ENCODE data around the gene GAL3ST3.
"Not testable (repeated sequence)": the region's sequence is repeated elsewhere in the genome, so short reads cannot be mapped to it uniquely, and the experiment has no call there.

GAL3ST3 gene

DNA sequence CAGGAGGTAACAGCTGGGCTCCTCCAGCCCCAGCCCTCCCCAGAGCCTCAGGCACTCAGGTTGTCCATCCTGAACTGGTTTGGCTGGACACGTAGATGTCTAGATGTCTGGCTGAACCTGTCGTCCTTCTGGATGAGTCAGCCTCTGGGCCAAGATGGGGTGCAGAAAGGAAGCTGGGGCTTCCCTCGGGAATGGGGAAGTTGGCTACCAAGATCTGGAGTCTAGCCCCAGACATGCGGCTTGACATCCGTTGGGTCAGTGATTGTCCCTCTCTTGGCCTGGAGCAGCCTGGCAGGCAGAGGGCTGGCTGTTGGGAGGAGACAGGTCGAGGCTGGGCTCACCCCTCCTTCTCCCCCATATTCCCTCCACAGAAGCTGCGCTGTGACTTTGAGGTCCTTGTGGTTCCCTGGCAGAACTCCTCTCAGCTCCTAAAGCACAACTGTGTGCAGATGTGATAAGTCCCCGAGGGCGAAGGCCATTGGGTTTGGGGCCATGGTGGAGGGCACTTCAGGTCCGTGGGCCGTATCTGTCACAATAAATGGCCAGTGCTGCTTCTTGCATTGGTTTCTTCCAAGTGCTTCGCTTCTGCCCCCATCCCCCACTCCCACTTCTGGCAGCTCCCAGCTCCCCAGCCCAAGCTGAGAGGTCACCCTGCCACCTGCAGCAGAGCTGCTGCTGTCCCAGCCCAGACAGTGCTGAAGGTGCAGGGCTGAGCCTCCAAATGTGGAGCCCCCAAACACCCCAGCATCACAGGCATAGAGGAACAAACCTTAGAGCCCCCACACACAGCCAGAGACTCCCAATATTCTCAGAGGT, 35.8 kb downstream of the GAL3ST3 start:
- no peak for DNase-seq (ENCODE audit: low read depth in 3 of 3)

DNA sequence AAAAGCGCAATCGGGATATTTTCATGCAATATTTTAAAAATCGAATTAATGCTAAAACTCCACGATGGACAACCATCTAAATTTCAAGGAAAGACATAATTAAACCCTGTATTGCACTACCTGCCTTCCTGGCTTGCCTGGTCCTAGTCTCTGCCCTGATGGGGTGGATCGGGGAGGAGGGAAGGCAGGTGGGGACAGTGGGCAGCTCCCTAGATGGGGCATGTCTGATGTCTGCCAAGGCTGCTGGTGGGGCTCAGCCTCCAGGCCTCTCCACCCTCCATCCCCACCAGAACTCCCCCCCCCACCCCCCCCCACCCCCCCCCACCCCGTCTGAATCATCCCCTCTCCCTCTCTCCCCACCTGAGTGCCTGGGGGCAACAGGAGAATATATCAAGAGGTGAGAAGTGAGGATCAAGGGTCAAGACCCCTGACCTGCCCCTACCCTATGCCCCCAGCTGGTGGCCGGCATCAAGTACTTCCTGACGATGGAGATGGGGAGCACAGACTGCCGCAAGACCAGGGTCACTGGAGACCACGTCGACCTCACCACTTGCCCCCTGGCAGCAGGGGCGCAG, 36.5 kb downstream of the GAL3ST3 start:
- no peak for DNase-seq (ENCODE audit: low read depth in 3 of 3)

DNA sequence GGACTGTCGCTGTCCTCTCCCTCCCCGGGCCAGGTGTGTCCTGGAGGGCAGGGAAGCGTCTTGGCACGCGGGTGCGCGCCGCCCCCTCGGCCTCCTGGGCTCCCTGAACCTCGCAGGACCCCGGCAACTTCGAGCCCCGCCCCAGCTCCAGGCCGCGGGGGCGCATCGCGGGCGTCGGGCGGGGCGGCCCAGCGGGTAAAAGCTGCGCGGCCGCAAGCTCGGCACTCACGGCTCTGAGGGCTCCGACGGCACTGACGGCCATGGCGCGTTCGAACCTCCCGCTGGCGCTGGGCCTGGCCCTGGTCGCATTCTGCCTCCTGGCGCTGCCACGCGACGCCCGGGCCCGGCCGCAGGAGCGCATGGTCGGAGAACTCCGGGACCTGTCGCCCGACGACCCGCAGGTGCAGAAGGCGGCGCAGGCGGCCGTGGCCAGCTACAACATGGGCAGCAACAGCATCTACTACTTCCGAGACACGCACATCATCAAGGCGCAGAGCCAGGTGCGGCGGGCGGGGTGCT, 37.1 kb downstream of the GAL3ST3 start, which contains the start of gene CST6:
Gene CST6 (plus strand): TSS at position 224 of the 519 bp plus-strand sequence. CDS start 37 bp downstream, at position 261.
- no peak for DNase-seq (ENCODE audit: low read depth in 3 of 3)

DNA sequence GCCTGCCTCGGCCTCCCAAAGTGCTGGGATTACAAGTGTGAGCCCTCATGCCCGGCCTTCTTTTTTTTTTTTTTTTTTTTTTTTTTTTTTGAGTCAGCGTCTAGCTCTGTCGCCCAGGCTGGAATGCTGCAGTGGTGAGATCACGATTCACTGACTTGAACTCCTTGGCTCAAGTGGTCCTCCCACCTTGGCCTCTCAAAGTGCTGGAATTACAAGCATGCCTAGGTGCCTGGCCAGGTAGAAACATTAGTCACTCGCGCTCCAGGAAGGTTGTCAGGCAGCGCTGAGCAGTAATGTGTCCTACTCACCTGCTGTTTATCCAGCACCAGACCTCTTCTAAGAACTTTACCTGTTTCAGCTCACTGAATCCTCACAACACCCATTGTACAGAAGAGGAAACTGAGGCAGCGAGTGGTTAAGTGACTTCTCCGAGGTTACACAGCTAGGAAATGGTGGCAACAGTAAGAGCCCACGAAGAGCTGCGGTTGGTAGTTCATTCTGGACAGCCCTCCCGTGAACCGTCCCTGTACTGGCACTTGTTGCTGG, 37.6 kb downstream of the GAL3ST3 start:
- DNase-seq (ENCODE audit: low read depth in 3 of 3), result no peak

DNA sequence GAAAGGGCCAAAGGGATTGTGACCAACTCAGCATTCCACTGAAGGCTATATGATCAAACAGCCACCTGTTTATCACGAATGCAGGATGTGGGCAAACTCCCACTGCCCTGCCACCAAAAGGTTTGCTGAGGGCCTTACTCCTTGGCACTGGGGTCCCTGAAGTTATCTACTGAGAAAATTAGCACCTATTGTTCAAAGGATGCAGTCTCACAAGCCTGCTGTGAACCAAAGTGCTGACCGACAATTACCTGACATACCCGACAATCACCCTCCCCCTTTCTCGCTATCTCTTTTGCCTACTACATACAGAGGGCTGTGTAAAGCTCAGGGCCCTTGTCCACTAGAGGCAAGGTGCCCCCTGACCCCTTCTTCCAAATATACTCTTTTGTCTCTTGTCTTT, 38.9 kb downstream of the GAL3ST3 start:
- not testable (repeated sequence) for DNase-seq (ENCODE audit: low read depth in 3 of 3)

DNA sequence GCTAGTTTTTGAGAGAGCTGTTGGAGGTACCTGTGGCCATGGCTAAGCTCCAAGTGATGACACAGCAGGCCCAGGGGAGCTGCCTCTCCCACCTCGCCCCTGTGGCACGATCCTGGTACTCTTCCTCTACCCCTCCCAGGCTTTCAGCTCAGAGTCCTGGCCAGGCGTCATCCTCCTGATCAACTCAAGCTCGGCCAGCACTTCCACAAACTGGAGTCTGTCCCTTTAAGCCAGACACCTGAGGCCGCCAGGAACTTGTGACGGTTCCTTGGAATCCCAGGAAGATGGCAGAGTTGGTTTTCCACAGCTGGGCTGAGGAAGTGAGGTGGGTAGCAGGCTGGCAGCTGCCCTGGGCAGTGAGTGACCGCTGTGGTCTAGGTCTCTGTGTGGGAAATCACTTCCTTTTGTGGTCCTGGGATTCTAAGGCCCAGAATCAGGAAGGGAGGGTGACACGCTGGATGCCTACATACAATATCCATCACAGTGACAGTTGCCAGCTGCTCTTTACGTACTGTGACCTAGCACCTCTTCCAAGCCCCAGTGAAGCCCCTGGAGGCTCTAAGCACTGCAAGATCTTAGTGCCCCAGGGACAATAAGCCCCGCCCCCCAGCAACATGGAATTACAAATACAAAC, 40.4 kb downstream of the GAL3ST3 start:
- DNase-seq (ENCODE audit: low read depth in 3 of 3), result no peak

DNA sequence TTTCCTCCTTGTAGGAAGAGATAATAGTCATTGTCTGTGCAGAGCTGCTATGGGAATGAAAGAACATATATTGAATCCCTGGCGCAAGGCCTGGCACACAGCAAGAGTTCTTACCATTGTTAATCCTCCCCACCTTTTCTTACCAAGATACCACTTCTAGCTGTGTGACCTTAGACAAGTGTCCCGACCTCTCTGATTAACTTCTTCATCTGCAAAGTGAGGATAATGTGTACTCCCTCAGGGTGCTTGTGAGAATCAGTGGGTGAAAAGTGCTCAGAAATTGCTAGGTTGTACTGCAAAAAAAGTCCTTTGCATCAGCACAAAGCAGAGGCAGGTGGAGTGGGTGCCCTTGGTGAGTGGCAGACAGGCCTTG, 40.9 kb downstream of the GAL3ST3 start:
- no peak for DNase-seq (ENCODE audit: low read depth in 3 of 3)

DNA sequence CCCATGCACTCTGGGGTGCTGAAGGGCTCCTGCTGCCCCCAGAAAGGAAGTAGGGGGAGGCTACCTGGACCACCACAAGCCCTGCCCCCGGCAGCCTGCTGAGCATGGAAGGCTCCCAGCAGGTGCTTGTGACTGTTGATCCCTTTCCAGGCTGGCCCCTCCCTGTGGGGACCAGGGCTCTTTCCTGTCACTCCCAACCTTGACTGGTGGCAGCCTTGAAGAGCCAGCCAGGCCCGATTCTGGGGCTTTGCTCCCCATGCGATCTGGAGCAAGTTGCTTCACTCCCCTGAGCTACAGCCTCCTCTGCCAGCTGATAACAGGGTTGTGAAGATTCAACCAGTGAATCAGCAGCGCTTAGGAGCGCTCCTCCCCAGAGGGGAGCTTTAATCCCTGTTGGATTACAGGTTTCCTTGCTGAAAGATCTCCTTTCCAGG, 41.7 kb downstream of the GAL3ST3 start:
- DNase-seq (ENCODE audit: low read depth in 3 of 3), result no peak

DNA sequence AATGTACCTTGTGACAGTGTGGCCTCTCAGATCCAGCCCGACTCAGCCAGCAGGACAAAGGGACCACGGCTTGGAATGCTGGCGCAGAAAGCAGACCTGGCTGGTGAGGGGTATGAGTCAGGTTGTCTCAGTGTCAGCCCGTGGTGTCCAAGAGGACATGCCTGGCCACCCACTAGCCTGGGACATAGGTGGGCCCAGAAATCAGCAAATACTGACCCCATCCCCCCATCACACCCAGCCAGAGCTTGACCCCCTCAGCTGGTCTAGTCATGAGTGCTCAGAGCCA, 42.1 kb downstream of the GAL3ST3 start:
- DNase-seq (ENCODE audit: low read depth in 3 of 3), result no peak

DNA sequence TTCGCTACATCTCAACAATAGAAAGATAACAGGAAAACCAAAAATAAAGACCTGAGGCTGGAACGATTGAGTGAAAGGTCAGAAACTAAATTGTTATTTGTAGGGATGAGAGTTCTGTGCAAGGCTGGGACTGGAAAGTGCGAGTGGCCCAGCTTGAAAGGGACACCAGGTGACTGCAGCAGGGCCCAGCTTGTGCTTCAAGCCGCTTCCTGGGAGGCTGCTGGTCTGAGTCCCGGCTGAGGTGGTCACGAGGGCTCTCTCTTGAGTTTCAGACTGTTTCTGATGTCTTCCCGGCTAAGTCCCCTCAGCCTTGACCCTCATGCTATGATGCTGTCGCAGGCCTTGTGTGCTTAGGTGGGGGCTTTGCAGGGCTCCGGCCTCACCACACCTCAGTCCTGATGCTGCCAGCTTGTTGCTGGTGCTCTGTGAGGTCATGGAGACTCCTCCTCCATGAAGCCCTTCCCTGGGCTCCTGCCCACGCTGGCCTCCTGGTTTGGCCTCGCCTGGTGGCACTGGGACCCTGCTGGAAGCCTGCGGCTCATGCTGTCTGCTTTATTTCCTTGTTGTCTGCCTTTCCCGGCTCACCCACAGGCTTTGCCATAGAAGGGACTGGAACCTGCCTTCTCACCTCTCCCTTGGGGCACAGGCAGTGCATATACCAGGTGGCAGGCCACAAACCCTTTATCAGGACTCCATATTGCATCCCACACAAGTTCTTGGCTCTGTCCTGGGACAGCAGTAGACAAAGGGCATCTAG, 42.6 kb downstream of the GAL3ST3 start:
- no peak for DNase-seq (ENCODE audit: low read depth in 3 of 3)

DNA sequence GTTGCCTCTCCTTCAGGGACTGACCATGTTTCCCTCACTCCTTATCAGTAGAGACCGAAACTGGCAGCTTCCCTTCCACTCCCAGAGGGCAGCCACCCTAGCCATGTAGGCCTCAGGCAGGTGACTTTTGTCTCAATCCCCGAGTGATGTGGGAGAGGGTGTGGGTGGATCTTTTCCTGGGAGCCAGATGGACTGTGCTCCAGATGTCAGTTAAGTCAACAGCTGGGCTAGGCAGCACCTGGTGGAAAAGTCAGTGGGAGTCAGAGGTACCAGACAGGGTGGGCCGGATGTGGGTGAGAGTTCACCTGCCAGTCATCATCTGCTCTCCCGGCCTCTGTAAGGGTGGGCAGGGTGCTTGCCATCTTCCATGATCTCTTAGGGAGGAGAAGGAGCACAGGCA, 44.8 kb downstream of the GAL3ST3 start:
- DNase-seq (ENCODE audit: low read depth in 3 of 3), result no peak

DNA sequence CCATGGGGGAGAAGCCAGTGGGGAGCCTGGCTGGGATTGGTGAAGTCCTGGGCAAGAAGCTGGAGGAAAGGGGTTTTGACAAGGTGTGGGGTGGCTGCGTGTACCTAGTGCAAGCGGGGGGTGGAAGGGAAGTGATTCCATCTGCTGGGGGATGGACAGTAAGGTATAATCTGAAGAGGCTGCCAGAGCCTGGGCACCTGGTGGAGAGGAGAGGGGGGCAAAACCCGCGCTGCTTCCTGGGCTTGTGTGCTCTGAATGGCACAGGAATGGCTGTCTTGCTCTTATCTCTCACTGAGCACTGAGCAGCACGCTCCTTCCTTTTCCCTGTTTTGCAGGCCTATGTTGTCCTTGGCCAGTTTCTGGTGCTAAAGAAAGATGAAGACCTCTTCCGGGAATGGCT, 45.7 kb downstream of the GAL3ST3 start:
- no peak for DNase-seq (ENCODE audit: low read depth in 3 of 3)

DNA sequence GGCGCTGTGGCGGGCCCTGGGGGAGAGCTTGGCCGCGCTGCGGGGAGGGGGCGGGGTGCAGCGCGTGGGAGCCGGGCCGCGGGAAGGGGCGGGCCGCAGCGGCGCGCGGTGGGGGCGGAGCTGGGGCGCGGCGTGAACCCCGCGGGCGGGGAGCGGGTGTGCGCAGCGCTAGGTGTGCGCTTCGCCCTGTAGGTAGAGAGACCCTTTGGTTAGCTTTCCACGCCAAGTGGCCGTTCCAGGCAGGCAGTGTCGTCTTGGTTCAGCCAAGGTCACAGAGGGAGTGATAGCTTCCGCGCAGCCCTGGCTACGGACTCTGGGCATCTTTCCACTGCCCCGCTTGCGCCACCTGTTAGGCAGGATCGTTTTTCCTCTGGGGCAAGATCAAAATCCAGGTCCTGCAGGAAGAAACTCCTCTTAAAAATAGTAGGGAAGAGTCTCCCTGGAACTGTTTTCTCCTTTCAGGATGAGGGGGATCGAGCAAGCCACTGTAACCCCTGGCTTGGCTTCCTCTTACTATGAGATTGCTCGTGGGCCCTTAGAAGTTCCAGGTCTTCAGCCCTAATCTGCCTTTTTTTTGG, 46.2 kb downstream of the GAL3ST3 start:
- peak in 1 of 3 donors; percentile 55 for DNase-seq (ENCODE audit: low read depth in 3 of 3)

DNA sequence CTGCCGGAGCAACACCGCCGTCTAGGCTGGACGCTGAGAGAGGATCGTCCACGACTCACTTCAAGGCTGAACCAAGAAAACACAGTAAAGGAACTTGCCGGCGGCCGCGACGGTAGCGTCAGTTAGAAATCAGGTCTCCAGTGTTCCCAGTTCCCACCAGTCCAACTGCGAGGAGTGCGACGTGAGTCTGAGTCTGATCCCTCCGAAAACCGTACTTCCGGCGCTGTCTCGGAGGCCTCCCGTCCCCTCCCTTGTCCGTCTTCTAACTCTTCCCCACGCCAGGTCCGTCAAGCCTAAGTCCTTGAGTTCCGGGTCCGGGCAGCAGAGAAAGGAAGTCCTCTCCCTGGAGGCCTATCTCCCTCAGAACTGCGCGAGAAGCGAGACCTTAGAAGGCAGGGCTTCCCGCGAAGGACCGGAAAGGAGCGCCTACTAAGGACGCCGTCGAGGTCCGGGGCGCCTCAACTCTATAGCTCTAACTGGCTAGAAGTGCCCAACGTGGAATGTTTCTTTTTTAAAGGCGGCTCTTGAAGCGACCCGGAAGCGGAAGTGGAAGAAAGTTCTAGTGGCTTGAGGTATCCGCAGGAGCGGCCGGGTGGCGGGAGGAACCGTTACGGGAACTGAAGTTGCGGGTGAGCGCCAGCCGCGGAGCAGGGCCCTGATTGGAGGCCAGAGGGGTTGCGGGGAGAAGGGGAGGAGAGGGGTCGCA, 46.9 kb downstream of the GAL3ST3 start, which contains the start of the genes BANF1 and EIF1AD:
Gene BANF1 (plus strand): TSS at position 562 of the 706 bp plus-strand sequence. CDS start 748 bp downstream, outside the sequence.
Gene EIF1AD (minus strand): TSS at position 216 of the 706 bp plus-strand sequence. CDS start 1,768 bp downstream, outside the sequence.
- peak; percentile 83 to 93 (median 90) for DNase-seq (ENCODE audit: low read depth in 3 of 3)

DNA sequence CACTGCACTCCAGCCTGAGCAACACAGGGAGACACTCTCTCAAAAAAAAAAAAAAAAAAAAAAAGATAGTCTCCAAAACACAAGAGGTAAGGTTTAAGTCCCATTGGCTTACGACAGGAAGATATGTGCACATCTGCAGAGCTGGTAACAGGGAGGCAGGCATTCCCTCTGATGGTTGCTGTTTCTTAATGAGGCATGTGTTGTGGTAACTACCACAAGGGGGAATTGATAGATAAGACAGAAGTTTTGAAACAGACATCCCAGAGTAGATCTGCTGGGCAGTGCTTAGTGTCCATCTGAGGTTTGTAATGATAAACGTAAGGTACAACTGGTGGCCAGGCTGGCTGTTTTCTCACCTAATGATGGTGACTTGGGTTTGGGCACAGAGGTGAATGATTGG, 51.7 kb downstream of the GAL3ST3 start:
- no peak for DNase-seq (ENCODE audit: low read depth in 3 of 3)

DNA sequence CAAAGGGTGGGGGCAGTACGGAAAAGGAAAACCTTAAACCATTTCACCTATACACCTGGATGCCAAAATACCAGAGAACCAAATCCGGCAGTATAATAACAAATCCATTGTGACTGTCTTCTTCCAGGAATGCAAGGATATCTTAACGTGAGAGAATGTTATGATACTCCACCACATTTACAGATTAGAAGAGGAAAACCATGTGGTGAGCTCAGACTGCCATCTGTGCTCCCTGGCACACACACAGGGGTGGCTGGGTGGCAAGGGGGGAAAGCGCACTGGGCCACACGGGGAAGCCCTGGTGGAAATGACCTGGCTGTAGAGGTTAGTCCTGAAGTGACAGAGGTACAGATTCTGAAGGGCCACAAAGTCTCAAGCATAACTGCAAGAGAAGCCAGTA, 56.9 kb downstream of the GAL3ST3 start:
- no peak for DNase-seq (ENCODE audit: low read depth in 3 of 3)

Data from stimulated activated CD4-positive, alpha-beta T cell treated with anti-CD3 and anti-CD28 coated beads, TNF-alpha, amount 100 ng/mL, for 48 hours (primary cell).